ENCODE data around the gene ZNF717. TPM values are rescaled to one million over a fixed set of nuclear protein-coding genes. Genes with fewer than 3 reads are reported as not detected.

ZNF717 gene
- total RNA-seq, 1 experiment from 2014 or later: 13.0 TPM

DNA sequence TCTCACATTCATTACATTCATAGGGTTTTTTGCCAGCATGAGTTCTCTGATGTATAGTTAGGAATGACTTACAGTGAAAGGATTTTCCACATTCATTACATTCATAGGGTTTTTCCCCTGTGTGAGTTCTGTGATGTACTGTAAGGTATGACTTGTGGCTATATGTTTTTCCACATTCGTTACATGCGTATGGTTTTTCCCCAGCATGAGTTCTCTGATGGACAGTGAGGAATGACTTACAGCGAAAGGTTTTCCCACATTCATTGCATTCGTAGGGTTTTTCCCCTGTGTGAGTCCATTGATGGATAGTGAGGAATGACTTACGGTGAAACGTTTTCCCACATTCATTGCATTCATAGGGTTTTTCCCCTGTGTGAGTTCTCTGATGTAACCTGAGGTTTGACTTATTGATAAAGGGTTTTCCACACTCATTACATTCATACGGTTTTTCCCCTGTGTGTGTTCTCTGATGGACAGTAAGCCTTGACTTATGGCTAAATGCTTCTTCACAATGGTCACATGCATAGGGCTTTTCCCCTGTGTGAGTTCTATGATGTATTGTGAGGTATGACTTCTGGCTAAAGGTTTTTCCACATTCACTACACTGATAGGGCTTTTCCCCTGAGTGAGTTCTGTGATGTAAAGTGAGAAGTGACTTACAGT, 47.4 kb downstream of the ZNF717 start:
- Histone ChIP-seq H3K56ac (ENCODE audit: insufficient read length, low read depth, low read length) (no peak overlapping the region), H3K79me1 (ENCODE audit: insufficient read depth, low read depth, low read length, poor library complexity, severe bottlenecking) (no peaks in the 10 kb centered on the region), H3K18ac (ENCODE audit: insufficient read length, low read depth, low read length) (no peak overlapping the region), H3K4me2 (ENCODE audit: insufficient read depth, insufficient read length, low read length) (no peak overlapping the region), H2AK5ac (ENCODE audit: insufficient read length, low read length) (no peak overlapping the region), H3K4ac (ENCODE audit: low read depth, low read length) (no peak overlapping the region), H3K9me3 (ENCODE audit: control insufficient read depth, low read depth, low read length) (peaks cover 89% of the 10 kb centered on the region), H3K27ac (ENCODE audit: insufficient read length, low read depth, low read length) (no peak overlapping the region), H3K23me2 (ENCODE audit: insufficient read length, low read depth, low read length, poor library complexity, severe bottlenecking) (no peaks in the 10 kb centered on the region), H3K14ac (ENCODE audit: insufficient read depth, low read length) (no peak overlapping the region), H2BK5ac (ENCODE audit: insufficient read length, low read length) (no peak overlapping the region), H2AFZ (ENCODE audit: low read length) (no peak overlapping the region), H3K27me3 (ENCODE audit: insufficient read depth, low read length) (no peaks in the 10 kb centered on the region), H4K8ac (replicated peaks; ENCODE audit: insufficient read length, low read depth, low read length) (no peak overlapping the region), H3K23ac (ENCODE audit: insufficient read length, low read depth, low read length) (no peak overlapping the region), H3K9ac (ENCODE audit: extremely low read depth, insufficient read length, low read length) (no peak overlapping the region), H4K5ac (ENCODE audit: insufficient read length, low read depth, low read length) (no peak overlapping the region), H4K91ac (ENCODE audit: insufficient read length, low read depth, low read length) (no peak overlapping the region), H2BK15ac (ENCODE audit: low read depth, low read length) (no peak overlapping the region), H3T11ph (ENCODE audit: low read length) (no peak overlapping the region), H2BK20ac (ENCODE audit: low read depth, low read length, poor library complexity, severe bottlenecking) (no peak overlapping the region), H2BK120ac (ENCODE audit: low read depth, low read length, poor library complexity, severe bottlenecking) (no peak overlapping the region), H4K20me1 (ENCODE audit: control insufficient read depth, insufficient read depth, insufficient read length) (no peaks in the 10 kb centered on the region), H3K79me2 (ENCODE audit: insufficient read depth, low read length) (no peaks in the 10 kb centered on the region), H2BK12ac (ENCODE audit: insufficient read length, low read depth, low read length) (no peak overlapping the region), H3K4me1 (ENCODE audit: insufficient read depth, low read length) (no peaks in the 10 kb centered on the region)
- TF ChIP-seq, protein P1, sequence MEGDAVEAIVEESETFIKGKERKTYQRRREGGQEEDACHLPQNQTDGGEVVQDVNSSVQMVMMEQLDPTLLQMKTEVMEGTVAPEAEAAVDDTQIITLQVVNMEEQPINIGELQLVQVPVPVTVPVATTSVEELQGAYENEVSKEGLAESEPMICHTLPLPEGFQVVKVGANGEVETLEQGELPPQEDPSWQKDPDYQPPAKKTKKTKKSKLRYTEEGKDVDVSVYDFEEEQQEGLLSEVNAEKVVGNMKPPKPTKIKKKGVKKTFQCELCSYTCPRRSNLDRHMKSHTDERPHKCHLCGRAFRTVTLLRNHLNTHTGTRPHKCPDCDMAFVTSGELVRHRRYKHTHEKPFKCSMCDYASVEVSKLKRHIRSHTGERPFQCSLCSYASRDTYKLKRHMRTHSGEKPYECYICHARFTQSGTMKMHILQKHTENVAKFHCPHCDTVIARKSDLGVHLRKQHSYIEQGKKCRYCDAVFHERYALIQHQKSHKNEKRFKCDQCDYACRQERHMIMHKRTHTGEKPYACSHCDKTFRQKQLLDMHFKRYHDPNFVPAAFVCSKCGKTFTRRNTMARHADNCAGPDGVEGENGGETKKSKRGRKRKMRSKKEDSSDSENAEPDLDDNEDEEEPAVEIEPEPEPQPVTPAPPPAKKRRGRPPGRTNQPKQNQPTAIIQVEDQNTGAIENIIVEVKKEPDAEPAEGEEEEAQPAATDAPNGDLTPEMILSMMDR (conservative IDR thresholded peaks at IDR 0.05): no peak
- Mint-ChIP-seq H3K36me3 (ENCODE audit: insufficient read depth in 1 of 3, low read depth in 3 of 3) (peaks cover 80 to 96% (median 89%) of the 10 kb centered on the region in 3 experiments), H3K9me3 (peaks cover 96% of the 10 kb centered on the region in 2 experiments), H3K4me1 (no peaks in the 10 kb centered on the region), H3K4me3 (no peak overlapping the region), H3K27ac (no peak overlapping the region), H3K27me3 (ENCODE audit: low read depth) (peaks cover 12% of the 10 kb centered on the region)
- DNase-seq: no peak
- no CpG with 5 or more reads among the region's 7 CpGs for WGBS (ENCODE audit: extremely low coverage, insufficient read length, low lambda C conversion rate)

Data from H9 (cell line).